ENCODE data around the gene NTRK1.

NTRK1 gene

DNA sequence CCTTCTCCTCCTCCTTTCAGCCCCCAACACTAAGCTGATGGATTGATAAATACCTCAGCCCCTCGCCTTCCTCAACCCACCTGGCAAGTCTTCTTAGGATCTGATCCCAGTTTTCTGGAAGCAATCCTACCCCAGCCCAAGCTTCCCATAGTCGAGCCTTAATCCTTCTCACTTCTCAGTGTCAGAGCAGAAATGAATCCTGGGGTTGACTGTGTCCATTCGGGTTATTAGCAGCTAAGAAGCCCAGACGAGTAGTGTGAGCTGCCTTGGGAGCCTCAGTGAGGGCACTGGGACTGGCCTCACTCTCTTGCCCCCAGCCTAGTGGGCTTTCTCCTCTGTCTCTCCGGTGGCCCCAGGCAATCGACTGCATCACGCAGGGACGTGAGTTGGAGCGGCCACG lies 20.4 kb downstream of the NTRK1 start:
- DNase-seq (ENCODE audit: low spot score): no peak

DNA sequence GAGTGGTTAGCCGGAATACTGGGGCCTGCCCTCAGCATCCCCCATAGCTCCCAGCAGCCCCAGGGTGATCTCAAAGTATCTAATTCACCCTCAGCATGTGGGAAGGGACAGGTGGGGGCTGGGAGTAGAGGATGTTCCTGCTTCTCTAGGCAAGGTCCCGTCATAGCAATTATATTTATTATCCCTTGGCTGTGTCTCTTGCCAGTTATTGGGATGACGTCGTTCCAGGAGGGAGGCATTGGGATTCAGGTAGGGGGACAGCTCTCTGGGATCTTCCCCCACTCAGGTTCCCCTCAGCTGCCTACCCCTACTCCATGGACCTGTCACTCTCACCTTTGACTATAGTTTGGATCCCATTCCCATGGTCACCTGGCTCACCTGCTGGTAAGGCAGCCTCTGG lies 21.0 kb downstream of the NTRK1 start:
- DNase-seq (ENCODE audit: low spot score): no peak

DNA sequence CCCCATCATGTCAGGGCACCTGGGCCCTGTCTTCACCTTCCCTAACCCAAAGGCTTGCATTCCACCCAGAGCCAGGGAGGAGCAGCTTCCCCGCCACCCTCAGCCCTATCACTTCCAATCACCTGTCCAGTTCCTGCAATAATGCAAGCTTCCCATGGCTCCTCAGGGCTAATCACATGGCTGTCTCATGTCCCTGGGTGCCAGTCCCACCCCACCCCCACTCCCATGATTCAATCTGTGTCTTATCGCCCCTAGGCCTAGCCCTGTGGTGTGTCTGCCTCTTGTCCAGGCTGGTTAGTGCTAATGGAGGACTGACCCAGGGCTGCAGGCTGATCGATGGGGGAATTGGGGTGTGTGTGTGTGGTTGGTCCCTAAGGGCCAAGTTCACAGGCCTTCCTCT lies 21.9 kb downstream of the NTRK1 start:
- no peak for DNase-seq (ENCODE audit: low spot score)

DNA sequence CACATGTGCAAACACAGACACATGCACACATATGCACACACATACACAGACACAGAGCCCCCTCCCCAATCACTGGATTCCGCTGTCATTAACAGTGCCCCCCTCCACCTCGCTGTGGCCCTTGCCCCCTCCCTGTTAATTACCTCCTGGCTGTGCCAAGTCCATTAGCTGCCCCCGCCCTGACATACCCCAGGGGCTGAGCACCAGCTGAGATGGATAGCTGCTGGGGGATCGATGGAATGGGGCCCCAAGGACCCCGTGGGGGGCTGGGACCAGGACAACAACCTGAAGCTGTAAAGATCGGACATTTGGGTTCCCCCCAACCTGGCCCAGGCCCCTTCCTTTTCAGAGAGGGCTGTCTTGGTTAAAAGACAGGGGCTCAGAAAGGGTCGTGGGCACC lies 23.3 kb downstream of the NTRK1 start:
- no peak for DNase-seq (ENCODE audit: low spot score)

DNA sequence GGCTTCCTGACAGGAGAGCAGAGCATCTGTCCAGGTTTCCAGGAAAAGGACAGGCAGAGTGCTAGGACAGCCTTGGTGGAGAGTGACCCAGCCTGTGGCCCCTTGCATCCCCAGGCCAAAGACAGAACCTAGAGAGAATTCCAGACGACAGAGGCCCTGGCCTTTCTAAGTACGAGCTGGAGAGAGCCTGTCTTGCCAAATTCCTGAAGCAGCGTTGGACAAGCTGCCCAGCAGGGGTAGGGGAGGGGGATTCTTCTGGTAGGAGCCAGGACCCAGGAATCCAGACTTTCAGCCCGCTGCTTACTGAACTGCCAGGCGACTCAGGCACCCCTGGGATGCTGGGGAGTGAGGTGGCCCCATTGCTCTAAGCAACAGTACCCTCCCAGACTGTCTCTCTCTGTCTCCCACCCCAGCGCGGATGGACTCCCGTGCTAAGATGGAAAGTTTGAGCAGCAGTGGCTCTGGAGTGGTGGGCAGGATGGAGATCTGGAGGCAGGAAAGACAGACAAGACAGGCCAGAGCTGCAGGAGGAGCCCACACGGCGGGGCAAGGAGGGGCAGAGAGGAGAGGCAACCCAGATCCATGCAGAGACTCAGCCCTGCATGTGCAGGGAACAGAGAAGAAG lies 24.0 kb downstream of the NTRK1 start:
- no peak for DNase-seq (ENCODE audit: low spot score)

DNA sequence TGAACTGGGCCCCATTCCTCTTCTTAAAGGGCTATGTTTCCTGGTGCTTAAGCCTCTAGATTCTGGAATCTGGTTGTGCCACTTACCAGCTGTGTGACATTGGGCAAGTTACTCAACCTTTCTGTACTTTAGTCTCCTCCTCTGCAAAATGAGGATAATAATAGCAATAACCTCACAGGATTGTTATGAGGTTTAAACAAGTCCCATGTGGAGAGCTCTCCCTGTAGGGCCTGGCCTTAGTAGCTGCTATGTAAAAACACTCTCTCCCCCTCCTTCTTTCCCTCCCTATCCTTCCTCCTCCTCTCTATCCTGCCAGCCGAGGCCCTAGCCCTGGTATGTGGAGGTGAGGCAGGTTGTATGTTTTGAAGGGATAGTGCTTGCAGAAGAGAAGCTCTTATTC lies 24.6 kb downstream of the NTRK1 start:
- DNase-seq (ENCODE audit: low spot score): no peak

DNA sequence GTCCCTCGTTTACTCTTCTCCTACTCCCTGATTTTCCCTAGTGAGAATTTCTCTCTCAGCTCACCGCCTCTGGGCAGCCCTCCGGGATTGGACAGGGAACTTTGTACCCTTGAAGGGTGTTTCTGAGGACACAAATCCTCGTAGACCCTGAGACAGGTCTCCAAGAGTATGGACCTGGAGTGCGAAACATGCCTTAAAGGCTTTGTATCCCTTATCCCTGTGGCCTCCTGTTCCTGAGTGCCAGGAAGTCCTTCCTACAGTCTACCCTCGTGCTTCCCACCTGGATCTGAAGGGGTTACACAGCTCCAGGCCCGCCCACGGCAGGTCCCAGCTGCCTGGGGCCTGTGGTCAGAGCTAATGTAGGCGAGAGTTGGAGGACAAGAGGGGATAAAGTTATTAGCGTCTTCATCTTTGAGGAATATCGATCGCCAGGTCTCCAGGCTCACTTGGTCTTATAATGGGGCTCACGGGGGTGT lies 25.3 kb downstream of the NTRK1 start:
- DNase-seq (ENCODE audit: low spot score): no peak

DNA sequence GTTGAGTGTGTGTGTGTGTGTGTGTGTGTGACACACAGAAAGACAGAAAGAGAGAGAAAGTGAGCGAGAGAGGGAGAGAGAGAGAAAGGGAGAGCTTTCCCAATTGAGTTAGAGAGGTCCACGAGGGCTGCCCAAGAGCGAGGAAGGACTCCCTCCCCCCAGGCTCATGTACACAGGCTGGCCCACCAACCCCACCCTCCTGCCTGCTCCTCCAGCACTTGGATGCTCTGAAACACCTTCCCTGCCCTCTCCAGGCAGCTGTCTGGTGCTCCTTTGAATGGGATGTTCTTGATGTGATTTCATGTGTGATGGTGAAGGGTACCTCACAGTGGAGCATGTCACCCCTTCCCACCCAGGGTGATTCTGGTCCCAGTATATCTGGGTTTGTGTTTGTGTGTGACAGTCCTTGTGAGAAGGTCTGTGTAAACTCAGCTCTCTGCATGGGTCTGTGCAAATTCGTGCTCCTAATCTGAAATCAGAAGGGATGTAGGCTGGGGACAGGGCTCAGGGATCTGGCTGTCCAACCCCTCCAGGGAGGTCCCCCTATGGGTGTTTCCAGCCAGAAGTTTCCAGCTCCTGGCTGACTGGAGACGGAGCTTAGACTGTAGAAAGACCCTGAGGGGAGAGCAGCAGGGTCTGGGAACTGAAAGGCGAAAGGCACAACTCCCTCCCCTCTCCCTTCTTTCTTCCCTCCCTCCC lies 26.1 kb downstream of the NTRK1 start:
- DNase-seq (ENCODE audit: low spot score): no peak

DNA sequence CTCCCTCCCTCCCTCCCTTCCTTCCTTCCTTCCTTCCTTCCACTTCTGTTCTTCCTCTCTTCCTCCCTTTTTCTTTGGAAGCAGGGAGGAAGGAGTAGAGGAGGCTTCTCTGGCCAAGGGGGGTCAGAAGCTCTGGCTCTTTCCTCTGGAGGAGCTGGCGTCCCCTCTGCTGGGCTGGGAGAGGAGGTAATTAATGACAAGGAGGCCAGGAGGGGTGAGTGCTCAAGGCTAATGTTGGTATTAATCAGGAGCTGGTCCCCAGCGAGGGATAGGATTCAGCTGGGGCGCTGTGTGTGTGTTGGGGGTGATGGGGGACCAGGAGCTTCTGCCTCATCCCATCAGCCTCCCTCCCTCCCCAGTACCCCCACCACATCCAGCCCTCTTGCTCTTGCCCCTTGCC lies 26.7 kb downstream of the NTRK1 start:
- DNase-seq (ENCODE audit: low spot score): no peak

DNA sequence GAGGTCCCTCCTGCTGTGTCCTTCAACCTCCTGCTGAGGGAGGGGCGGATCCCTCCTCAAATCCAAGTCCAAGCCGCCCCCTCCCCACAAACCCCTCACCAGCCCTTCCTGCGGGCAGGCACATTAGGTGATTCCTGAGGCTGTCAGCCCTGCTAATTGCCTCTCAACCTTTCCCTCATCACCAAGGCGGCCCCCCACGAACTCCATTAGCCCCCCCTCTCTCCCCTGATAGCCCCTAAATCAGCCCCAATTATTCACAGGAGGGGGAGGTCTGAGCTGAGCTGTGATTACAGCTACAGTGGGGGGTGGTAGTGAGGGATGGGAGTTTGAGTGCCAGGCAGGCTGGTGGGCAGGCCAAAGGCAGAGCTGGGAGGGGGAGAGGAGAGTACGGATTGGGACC lies 27.1 kb downstream of the NTRK1 start:
- DNase-seq (ENCODE audit: low spot score): no peak

DNA sequence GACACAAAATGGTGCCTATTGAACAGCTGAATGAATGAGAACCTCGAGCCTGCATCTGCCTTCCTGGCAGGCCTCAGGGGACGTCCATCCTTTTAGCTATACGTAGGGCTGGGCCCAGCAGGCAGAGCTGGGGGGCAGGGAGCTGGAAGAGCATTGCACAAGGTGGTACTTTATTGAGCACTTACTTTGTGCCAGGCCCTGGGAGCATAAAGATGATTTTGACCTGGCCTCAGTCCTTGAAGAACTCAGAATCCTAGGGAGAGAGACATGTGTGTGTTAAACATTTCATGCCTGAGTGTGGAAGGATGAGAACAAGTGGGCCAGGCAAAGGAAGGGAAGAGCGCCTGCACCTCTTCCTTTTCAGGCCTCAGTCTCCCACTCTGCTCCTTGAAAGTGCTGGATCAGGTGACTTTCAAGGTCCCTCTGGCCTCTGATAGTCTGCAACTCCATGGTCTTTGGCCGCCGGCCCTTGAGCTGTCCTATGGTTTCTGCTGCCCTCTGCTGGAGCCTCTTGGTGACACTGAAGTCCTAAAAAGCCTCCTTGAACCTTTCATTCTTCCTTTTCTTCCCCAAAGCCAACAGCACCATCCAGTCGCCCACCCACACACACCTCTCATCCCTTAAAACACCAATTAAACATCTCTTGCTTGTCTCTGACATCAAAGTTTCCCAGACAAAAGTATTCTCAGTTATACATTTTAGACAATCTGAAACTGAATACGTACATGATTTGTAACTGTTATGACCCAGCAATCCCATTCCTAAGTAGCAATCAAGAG lies 29.3 kb downstream of the NTRK1 start:
- DNase-seq (ENCODE audit: low spot score): peak; percentile 83

DNA sequence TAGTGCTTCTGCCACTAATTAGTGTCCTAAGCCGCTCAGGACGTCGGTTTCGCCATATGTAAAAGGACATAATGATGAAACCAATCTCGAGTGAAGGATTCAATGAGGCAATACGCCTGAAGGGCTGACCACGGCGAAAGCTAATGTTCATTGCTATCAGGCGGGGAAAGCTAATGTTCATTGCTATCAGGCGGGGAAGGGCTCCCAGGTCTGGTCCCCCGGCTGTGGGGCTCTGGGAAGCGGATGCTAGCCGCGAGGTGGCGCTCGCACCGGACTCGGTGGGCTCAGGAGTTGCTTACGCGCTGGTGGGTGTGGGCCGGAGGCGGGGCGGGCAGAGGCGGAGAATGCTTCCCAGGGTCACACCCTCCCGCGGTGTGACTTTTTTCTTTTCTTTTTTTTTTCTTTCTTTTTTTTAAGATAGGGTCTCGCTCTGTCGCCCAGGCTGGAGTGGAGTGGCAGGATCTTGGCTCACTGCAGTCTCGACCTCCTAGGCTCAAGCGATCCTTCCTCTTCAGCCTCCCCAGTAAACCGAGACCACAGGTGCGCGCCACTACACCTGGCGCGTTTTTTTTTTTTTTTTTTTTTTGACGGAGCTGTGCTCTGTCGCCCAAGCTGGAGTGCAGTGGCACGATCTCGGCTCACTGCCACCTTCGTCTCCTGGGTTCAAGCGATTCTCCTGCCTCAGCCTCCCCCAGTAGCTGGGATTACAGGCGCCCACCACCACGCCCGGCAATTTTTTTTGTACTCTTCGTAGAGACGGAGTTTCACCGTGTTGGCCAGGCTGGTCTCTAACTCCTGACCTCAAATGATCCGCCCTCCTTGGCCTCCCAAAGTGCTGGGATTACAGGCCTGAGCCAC lies 31.8 kb downstream of the NTRK1 start:
- peak; percentile 95 for DNase-seq (ENCODE audit: low spot score)

DNA sequence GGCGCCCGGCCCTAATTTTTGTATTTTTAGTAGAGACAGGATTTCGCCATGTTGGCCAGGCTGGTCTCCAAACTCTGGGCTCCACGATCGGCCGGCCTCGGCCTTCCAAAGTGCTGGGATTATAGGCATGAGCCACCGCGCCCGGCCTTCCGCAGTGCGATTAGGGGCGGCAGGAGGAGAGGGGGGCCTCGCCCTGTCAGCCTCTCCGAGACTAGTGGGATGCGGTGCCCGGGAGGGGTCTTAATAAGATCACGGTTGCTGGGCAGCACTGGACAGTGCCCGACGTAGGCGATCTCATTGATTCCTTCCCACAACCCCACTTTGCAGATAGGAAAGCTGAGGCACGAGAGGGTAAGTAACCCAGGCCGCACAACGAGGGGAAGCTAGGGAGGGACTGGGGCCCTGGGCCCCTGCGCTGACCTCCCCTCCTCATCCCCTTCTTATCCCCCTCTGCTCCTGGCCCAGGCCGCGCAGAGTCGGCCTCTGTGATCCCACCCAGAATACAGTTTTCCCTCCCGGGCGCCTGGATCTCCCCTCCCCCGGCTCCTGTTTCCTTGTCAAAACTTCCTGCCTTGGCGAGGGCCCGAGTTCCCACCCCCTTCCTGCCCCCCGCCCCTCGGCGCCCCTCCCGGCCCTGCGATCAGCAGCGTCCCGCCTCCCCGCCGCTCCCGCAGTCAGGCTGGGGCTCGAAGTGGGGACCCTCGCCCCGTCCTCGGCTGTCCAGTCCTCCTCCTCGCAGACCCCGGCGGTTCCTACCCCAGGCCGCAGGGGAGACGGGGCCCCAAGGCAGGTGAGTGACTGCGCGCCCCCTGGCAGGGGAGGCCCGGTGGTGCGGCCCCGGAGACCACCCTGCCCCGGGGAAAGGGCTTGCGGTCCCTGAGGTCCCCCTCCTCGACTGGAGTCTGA lies 32.6 kb downstream of the NTRK1 start, which contains the start of gene PEAR1:
TSS of gene PEAR1 (plus strand) at position 671 of the 906 bp plus-strand sequence. CDS start 10,209 bp downstream, outside the sequence.
- no peak for DNase-seq (ENCODE audit: low spot score)

DNA sequence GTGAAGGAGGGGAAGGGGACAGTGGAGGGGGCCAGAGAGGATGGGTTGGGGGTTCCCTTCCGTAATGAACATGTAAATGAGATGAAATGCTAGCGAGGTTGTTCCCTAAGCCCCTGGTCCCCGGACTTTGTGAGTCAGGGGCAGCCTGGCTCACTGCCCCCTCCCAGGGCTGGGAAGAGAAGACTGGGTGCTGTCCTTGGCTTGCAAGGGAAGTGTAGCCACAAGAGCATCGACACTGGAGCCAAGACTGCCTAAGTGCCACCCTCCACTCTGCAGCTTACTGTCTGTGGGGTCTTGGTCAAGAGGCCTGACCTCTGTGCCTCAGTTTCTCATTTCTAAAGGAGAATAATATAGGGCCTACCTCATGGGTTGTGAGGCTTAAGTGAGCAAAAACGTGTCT lies 33.3 kb downstream of the NTRK1 start:
- no peak for DNase-seq (ENCODE audit: low spot score)

DNA sequence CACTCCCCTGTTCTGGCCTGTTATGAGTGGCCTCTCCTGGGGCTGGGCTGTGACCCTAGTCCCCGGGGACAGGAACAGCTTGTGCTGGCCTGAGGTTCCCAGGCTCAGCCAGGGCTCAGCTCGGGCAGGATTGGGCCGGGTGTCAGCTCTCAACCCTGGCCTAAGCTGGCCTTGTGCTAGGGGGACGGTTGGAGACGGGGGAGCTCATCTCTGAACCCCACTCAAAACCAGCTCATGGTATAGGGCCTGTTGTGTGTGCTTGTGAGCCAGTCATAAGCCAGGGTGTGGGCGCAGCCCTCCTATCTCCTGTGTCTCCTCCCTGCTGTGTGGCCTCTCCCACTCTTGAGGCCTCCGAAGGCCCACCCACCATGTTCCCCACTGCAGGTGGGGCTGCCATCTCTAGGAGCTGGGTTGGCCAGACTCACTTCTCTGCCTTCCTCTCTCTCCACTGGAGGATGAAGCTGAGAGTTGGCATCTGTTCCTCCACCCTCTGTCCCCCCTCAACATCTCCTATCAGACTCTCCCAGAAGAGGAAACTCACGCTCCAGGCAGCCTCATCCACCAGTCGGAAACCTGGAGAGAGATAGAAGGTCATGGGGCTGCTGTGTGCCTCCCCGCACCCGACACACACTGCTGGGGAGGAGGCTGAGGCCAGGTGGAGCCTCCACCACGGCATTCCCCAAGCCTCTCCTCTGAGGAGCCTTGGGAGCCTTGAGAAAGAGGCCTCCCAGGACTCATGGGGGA lies 34.2 kb downstream of the NTRK1 start:
- no peak for DNase-seq (ENCODE audit: low spot score)

DNA sequence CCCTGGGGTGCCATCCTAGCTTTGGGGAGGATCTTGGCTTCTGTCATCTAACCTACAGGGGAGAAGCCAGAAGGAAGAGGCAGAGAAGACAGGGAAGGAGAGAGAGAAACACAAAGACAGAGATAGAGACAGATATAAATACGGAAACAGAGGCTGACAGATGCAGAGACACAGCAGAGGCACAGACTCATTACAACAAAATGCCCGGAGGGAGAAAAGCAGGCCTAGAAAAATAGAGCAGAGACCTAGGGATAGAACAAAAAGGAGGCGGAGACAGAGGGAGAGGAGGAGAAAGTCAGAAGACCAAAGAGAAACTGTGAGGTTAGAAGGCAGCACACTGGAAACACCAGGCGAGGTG lies 34.8 kb downstream of the NTRK1 start:
- no peak for DNase-seq (ENCODE audit: low spot score)

DNA sequence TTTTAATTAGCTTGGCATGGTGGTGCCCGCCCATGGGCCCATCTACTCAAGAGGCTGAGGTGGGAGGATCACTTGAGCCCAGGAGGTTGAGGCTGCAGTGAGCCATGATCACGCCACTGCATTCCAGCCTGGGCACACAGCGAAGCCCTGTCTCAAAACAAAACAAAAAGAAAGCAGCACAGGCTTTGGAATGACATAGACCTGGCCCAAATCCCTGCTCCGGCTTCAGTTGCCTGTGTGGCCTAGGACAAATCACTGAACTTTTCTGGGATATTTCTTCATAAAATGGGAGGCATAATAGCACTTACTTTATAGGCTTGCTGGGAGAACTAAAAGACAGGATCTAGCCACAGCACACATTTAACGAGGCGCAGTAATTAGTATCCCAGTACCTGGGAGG lies 35.3 kb downstream of the NTRK1 start:
- DNase-seq (ENCODE audit: low spot score): no peak

DNA sequence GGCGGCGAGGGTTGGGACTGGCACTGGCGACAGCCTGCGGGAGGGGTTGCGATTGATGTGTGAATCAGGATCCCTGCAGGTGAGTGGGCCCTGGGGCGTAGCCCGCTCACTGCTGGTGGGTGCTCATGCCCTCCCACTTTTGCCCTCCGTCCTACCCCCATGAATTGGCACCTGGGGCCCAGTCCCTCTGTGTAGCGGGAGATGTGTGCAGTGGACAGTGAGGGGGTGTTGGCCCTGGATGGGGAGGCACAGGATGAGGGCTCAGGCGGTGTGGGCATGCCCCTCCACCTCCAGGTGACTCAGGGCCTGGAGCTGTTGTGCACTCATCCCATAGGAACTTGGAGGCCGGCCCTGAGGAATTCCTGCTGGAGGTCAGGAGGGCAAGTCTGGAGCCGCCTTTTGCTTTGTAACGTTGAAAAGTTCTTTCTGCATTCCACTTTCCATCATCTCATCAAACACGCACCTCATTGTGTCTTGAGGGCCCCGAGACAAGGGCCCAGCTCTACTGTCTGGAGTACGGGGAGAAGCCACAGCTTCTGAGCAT lies 35.9 kb downstream of the NTRK1 start:
- no peak for DNase-seq (ENCODE audit: low spot score)

DNA sequence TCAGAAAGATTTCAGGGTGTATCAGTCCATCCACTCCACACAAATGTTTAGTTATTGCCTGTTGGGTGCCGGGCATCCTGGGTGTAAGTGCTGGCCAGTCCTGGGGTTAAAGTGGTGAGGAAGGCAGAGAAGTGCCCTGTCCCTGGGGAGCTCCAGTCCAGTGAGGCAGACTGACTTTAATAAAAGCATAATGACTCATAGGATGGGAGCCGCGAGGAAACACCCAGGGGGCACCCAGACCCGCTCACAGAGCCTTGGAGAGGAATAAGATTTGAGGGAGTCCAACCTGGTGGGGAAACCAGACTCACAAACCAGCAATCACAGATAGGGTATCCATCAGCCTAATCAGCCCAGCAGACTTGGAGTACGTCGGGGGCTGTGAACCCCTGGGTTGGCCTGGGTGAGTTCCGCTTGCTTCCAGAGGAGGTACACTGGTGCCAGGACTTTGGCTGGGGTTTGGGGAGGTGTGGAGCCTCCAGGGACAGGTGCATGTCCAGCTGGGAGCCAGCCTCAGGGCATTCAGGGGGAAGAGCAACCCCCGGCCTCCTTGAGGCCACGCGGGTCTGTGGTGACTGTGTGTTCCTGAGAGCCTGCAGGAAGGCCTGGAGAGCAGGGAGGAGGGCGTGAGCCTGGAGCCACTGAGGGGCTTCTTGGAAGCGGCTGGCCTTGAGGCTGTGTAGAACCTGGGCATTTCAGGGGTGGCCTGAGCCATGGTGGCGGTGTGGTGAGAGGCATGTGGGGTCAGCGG lies 36.6 kb downstream of the NTRK1 start:
- no peak for DNase-seq (ENCODE audit: low spot score)

All from NAMALWA (cell line).